ENCODE data around the gene SPEG. TPM values are rescaled to one million over a fixed set of nuclear protein-coding genes. Genes with fewer than 3 reads are reported as not detected.
A peak's percentile ranks its signal among the peaks of the same experiment; 100 is the strongest.

Gene SPEG
- total and polyA plus RNA-seq, 7 donors = 6.0 to 321 (median 123) TPM

DNA sequence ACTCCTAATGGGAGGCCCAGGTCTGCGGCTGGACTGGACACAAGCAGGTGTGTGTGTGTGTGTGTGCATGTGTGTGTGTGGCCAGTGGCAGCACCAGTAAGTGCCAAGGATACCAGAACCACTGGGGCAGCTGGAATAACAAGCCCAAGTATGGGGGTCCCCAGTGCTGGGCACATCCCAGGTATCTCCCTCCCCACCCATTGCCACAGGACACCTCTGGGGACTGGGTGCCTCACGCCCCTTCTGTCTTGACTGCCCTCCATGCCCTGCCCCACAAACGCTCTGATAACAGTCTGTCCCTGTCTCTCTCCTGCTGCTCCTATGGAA lies 9.0 kb downstream of the SPEG start:
- H3K27me3 ChIP-seq = peaks cover 0 to 17% (median 4%) of the 10 kb centered on the region in 3 donors
- no peak for DNase-seq
- intact Hi-C loops (cut with DNase I) = no loop called here
- peak overlapping the region in 3 of 4 donors; percentile 68 to 88 (median 82) for H3K4me3 ChIP-seq
- H3K4me1 ChIP-seq = peaks cover 0 to 85% (median 81%) of the 10 kb centered on the region in 4 donors
- no peak for TF ChIP-seq CTCF (IDR thresholded peaks at IDR 0.05)
- no peak for TF ChIP-seq EP300 (IDR thresholded peaks at IDR 0.05)
- H3K27ac ChIP-seq = peak overlapping the region; percentile 96 to 99 (median 99)
- H3K9me3 ChIP-seq = no peaks in the 10 kb centered on the region
- H3K36me3 ChIP-seq = peaks cover 0 to 4% (median 0%) of the 10 kb centered on the region in 4 donors
- 45 to 80% methylated on average over 3 of the region's 3 CpGs for WGBS, 2 donors

- H3K27me3 ChIP-seq = peaks cover 0 to 22% (median 4%) of the 10 kb centered on the region in 3 donors
- 76 to 89% methylated on average over 23 of the region's 23 CpGs for WGBS, 2 donors
- DNase-seq = peak; percentile 85
Observed at GRCh38 chr2:219444566-219445091, 10.0 kb downstream of the SPEG start.

GRCh38 chr2:219445220-219445640 lies 10.6 kb downstream of the SPEG start:
- intact Hi-C loops (cut with DNase I) = no loop called here
- 69 to 75% methylated on average over 5 of the region's 5 CpGs for WGBS, 2 donors
- H3K27me3 ChIP-seq = peaks cover 0 to 22% (median 4%) of the 10 kb centered on the region in 3 donors

More at GRCh38 chr2:219444566-219445091, 10.0 kb downstream of the SPEG start:
- peaks cover 0 to 4% (median 0%) of the 10 kb centered on the region in 4 donors for H3K36me3 ChIP-seq
- intact Hi-C loops (cut with DNase I) = no loop called here
- H3K4me3 ChIP-seq = peak overlapping the region; percentile 14 to 88 (median 75)
- peaks cover 0 to 87% (median 82%) of the 10 kb centered on the region in 4 donors for H3K4me1 ChIP-seq
- H3K27ac ChIP-seq = peak overlapping the region; percentile 96 to 99 (median 99)
- H3K9me3 ChIP-seq = no peaks in the 10 kb centered on the region
- TF ChIP-seq EP300 (IDR thresholded peaks at IDR 0.05) (no peak), POLR2A (IDR thresholded peaks at IDR 0.05) (peak in 1 of 2 donors; percentile 12), POLR2AphosphoS5 (IDR thresholded peaks at IDR 0.05) (peak in 3 of 4 donors; percentile 9 to 68 (median 30)), CTCF (IDR thresholded peaks at IDR 0.05) (no peak)

GRCh38 chr2:219446101-219446504 lies 11.5 kb downstream of the SPEG start:
- Histone ChIP-seq H3K4me3 (peak overlapping the region in 3 of 4 donors; percentile 68 to 88 (median 82)), H3K4me1 (peaks cover 0 to 94% (median 85%) of the 10 kb centered on the region in 4 donors), H3K27ac (peak overlapping the region; percentile 96 to 99 (median 99)), H3K27me3 (peaks cover 0 to 22% (median 4%) of the 10 kb centered on the region in 3 donors), H3K36me3 (peaks cover 0 to 15% (median 2%) of the 10 kb centered on the region in 4 donors), H3K9me3 (no peaks in the 10 kb centered on the region)
- peak; percentile 89 for DNase-seq
- TF ChIP-seq EP300 (IDR thresholded peaks at IDR 0.05) (no peak), CTCF (IDR thresholded peaks at IDR 0.05) (no peak), POLR2A (IDR thresholded peaks at IDR 0.05) (peak; percentile 14 to 32), POLR2AphosphoS5 (IDR thresholded peaks at IDR 0.05) (peak; percentile 32 to 55 (median 44))
- intact Hi-C loops (cut with DNase I) = no loop called here
- whole genome bisulfite sequencing, 2 donors = 31 to 38% methylated on average over 6 of the region's 6 CpGs

More at GRCh38 chr2:219445220-219445640, 10.6 kb downstream of the SPEG start:
- TF ChIP-seq POLR2A (IDR thresholded peaks at IDR 0.05) = no peak
- no peak for TF ChIP-seq CTCF (IDR thresholded peaks at IDR 0.05)
- TF ChIP-seq POLR2AphosphoS5 (IDR thresholded peaks at IDR 0.05) = no peak
- no peak for TF ChIP-seq EP300 (IDR thresholded peaks at IDR 0.05)
- Histone ChIP-seq H3K4me3 (peak overlapping the region; percentile 14 to 88 (median 75)), H3K9me3 (no peaks in the 10 kb centered on the region), H3K4me1 (peaks cover 0 to 91% (median 85%) of the 10 kb centered on the region in 4 donors), H3K27ac (peak overlapping the region; percentile 96 to 99 (median 99)), H3K36me3 (peaks cover 0 to 10% (median 0%) of the 10 kb centered on the region in 4 donors)
- DNase-seq = no peak

Data from sigmoid colon (tissue), 7 donors.